Measurements from ENCODE around the gene SEMA5B.

The SEMA5B gene

GRCh38 chr3:123058505-123058904, 30.9 kb upstream of the SEMA5B start:
- H3K4me3 ChIP-seq (ENCODE audit: low read length): no peak overlapping the region
- DNase-seq (ENCODE audit: low read depth): no peak
- TF ChIP-seq CTCF (IDR thresholded peaks at IDR 0.05; ENCODE audit: insufficient read depth, low read depth, low read length, missing control alignments): no peak

- no peak for TF ChIP-seq CTCF (IDR thresholded peaks at IDR 0.05; ENCODE audit: insufficient read depth, low read depth, low read length, missing control alignments)
- no peak for DNase-seq (ENCODE audit: low read depth)
- H3K4me3 ChIP-seq (ENCODE audit: low read length): no peak overlapping the region
Measured at GRCh38 chr3:123055352-123055751, 27.8 kb upstream of the SEMA5B start.

GRCh38 chr3:123054931-123055330, 27.4 kb upstream of the SEMA5B start:
- no peak for TF ChIP-seq CTCF (IDR thresholded peaks at IDR 0.05; ENCODE audit: insufficient read depth, low read depth, low read length, missing control alignments)

GRCh38 chr3:123054109-123054778, 26.7 kb upstream of the SEMA5B start:
- no peak overlapping the region for H3K4me3 ChIP-seq (ENCODE audit: low read length)
- TF ChIP-seq CTCF (IDR thresholded peaks at IDR 0.05; ENCODE audit: insufficient read depth, low read depth, low read length, missing control alignments): no peak
- DNase-seq (ENCODE audit: low read depth): no peak

More at GRCh38 chr3:123054931-123055330, 27.4 kb upstream of the SEMA5B start:
- DNase-seq (ENCODE audit: low read depth): no peak
- no peak overlapping the region for H3K4me3 ChIP-seq (ENCODE audit: low read length)

GRCh38 chr3:123053107-123053506, 25.5 kb upstream of the SEMA5B start:
- TF ChIP-seq CTCF (IDR thresholded peaks at IDR 0.05; ENCODE audit: insufficient read depth, low read depth, low read length, missing control alignments): no peak
- peak; percentile 32 for DNase-seq (ENCODE audit: low read depth)

GRCh38 chr3:123050666-123051065, 23.1 kb upstream of the SEMA5B start:
- no peak overlapping the region for H3K4me3 ChIP-seq (ENCODE audit: low read length)
- no peak for DNase-seq (ENCODE audit: low read depth)
- no peak for TF ChIP-seq CTCF (IDR thresholded peaks at IDR 0.05; ENCODE audit: insufficient read depth, low read depth, low read length, missing control alignments)

More at GRCh38 chr3:123053107-123053506, 25.5 kb upstream of the SEMA5B start:
- H3K4me3 ChIP-seq (ENCODE audit: low read length): no peak overlapping the region
